ENCODE results near the gene CALD1.

GRCh38 chr7:134827436-134827835 is 48.0 kb downstream of the CALD1 start:
- TF ChIP-seq POLR2A (IDR thresholded peaks at IDR 0.05) (no peak), POLR2AphosphoS5 (IDR thresholded peaks at IDR 0.05) (no peak), CTCF (IDR thresholded peaks at IDR 0.05 in 8 of 11, conservative IDR thresholded peaks at IDR 0.05 in 3 of 11) (no peak)

Measured in spleen (tissue), 7 donors.